Transverse colon (tissue), 3 donors: ENCODE results near the gene SLC13A1.
"Not testable (repeated sequence)": the region's sequence is repeated elsewhere in the genome, so short reads cannot be mapped to it uniquely, and the experiment has no call there.

Experiments used
- CTCF ChIP-seq, 5 experiments: fragments of 200-600 bp in 3 of 5; fragments of 450-650 bp in 2 of 5; sonication (generic) in 3 of 5; IDR thresholded peaks; 1 replicate in 2 of 5; 2 replicates in 3 of 5; pipeline ENCODE4 v1.5.1; 2016 to 2017; ENCODE audit warnings: antibody characterized with exemption in 5 of 5, inconsistent platforms in 3 of 5, mild to moderate bottlenecking in 2 of 5, moderate library complexity in 1 of 5
- EP300 ChIP-seq: sonication (generic); formaldehyde crosslinking; IDR thresholded peaks from one replicate; pipeline ENCODE4 v1.6.1; 2017; ENCODE audit warnings: antibody characterized with exemption, low read depth
- POLR2A ChIP-seq: fragments of 450-650 bp; IDR thresholded peaks from one replicate; pipeline ENCODE4 v1.6.1; 2016; ENCODE audit warnings: antibody characterized with exemption, mild to moderate bottlenecking, moderate library complexity

- TF ChIP-seq CTCF (IDR thresholded peaks at IDR 0.05); EP300; POLR2A: not testable (repeated sequence)
Observed at GRCh38 chr7:123227666-123228065, 27.9 kb upstream of the SLC13A1 start.
